ENCODE results near the gene WDR5B.

Gene WDR5B

DNA sequence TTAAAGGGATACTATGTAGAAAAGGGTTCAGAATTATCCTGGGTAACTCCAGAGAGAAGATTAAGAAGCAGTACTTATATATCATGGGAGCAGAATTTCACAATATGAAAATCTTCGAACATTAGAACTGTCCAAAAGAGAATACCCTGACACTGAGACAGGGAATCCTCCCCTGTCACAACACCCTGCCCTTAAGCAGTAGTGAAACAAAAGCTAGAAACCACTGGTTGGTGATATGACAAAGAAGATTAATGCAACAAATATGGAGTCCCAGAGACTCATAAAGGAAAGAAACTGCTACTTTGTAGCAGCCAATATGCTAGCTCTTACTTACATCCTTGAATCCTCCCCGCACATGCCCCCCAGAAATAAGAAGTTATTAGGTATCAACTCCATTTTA is 51.4 kb downstream of the WDR5B start:
- no peaks in the 10 kb centered on the region for H3K27me3 ChIP-seq (ENCODE audit: insufficient read depth, low read length, poor library complexity)
- H3K79me2 ChIP-seq (ENCODE audit: insufficient read depth, low read length): no peaks in the 10 kb centered on the region
- TF ChIP-seq CTCF (IDR thresholded peaks at IDR 0.05; ENCODE audit: borderline replicate concordance, extremely low read depth, low read length, poor library complexity, severe bottlenecking): no peak
- TF ChIP-seq EZH2 (IDR thresholded peaks at IDR 0.05; ENCODE audit: borderline replicate concordance, low read depth, low read length, severe bottlenecking): no peak
- H2AFZ ChIP-seq (ENCODE audit: low read depth, low read length): no peak overlapping the region
- H3K9me3 ChIP-seq (ENCODE audit: insufficient read depth, low read length, severe bottlenecking): no peaks in the 10 kb centered on the region
- no peak for DNase-seq
- no peak for ATAC-seq (ENCODE audit: insufficient read depth, low read depth)
- H3K27ac ChIP-seq (ENCODE audit: low read length): no peak overlapping the region
- no peaks in the 10 kb centered on the region for H3K4me1 ChIP-seq (ENCODE audit: insufficient read depth, low read length)
- H3K36me3 ChIP-seq (ENCODE audit: insufficient read depth, low read length): peaks cover 68% of the 10 kb centered on the region
- no peak overlapping the region for H3K4me2 ChIP-seq (ENCODE audit: insufficient read depth, low read length)
- no peak overlapping the region for H3K4me3 ChIP-seq (ENCODE audit: low read depth in 1 of 2, low read length in 2 of 2)
- H4K20me1 ChIP-seq (ENCODE audit: insufficient read depth, low read length): no peaks in the 10 kb centered on the region; the same call in 1 of the 2 replicates
- H3K9ac ChIP-seq (ENCODE audit: low read depth, low read length): no peak overlapping the region

All from DND-41 (cell line).